Measurements from ENCODE around the gene HEPN1.

Gene HEPN1

GRCh38 chr11:124878759-124879492 lies 40.1 kb upstream of the HEPN1 start:
- TF ChIP-seq CTCF (IDR thresholded peaks at IDR 0.05; ENCODE audit: low read depth, low read length, missing control alignments) = no peak
- no peak for DNase-seq (ENCODE audit: extremely low read depth, low read depth)
- no peak overlapping the region for H3K4me3 ChIP-seq (replicated peaks; ENCODE audit: low read depth, low read length)

- no peak for TF ChIP-seq CTCF (IDR thresholded peaks at IDR 0.05; ENCODE audit: low read depth, low read length, missing control alignments)
- DNase-seq (ENCODE audit: extremely low read depth, low read depth) = no peak
- H3K4me3 ChIP-seq (replicated peaks; ENCODE audit: low read depth, low read length) = no peak overlapping the region
Observed at GRCh38 chr11:124879493-124880289, 39.4 kb upstream of the HEPN1 start.

- no peak for TF ChIP-seq CTCF (IDR thresholded peaks at IDR 0.05; ENCODE audit: low read depth, low read length, missing control alignments)
- DNase-seq (ENCODE audit: extremely low read depth, low read depth) = no peak
Observed at GRCh38 chr11:124880290-124880611, 38.8 kb upstream of the HEPN1 start.

GRCh38 chr11:124880958-124881357 lies 38.1 kb upstream of the HEPN1 start:
- DNase-seq (ENCODE audit: extremely low read depth, low read depth) = no peak
- TF ChIP-seq CTCF (IDR thresholded peaks at IDR 0.05; ENCODE audit: low read depth, low read length, missing control alignments) = no peak
- H3K4me3 ChIP-seq (replicated peaks; ENCODE audit: low read depth, low read length) = no peak overlapping the region

More at GRCh38 chr11:124880290-124880611, 38.8 kb upstream of the HEPN1 start:
- H3K4me3 ChIP-seq (replicated peaks; ENCODE audit: low read depth, low read length) = no peak overlapping the region

- no peak for TF ChIP-seq CTCF (IDR thresholded peaks at IDR 0.05; ENCODE audit: low read depth, low read length, missing control alignments)
- no peak overlapping the region for H3K4me3 ChIP-seq (replicated peaks; ENCODE audit: low read depth, low read length)
Observed at GRCh38 chr11:124882339-124883071, 36.5 kb upstream of the HEPN1 start.

GRCh38 chr11:124884340-124884739 lies 34.7 kb upstream of the HEPN1 start:
- no peak for TF ChIP-seq CTCF (IDR thresholded peaks at IDR 0.05; ENCODE audit: low read depth, low read length, missing control alignments)
- no peak for DNase-seq (ENCODE audit: extremely low read depth, low read depth)
- H3K4me3 ChIP-seq (replicated peaks; ENCODE audit: low read depth, low read length) = no peak overlapping the region

More at GRCh38 chr11:124882339-124883071, 36.5 kb upstream of the HEPN1 start:
- DNase-seq (ENCODE audit: extremely low read depth, low read depth) = no peak
